ENCODE results near the gene GATD1. TPM values are rescaled to one million over a fixed set of nuclear protein-coding genes. Genes with fewer than 3 reads are reported as not detected.
"Not testable (repeated sequence)": the region's sequence is repeated elsewhere in the genome, so short reads cannot be mapped to it uniquely, and the experiment has no call there.

GATD1 gene
- total RNA-seq, 1 donor from 2014 or later, result 19.3 TPM

DNA sequence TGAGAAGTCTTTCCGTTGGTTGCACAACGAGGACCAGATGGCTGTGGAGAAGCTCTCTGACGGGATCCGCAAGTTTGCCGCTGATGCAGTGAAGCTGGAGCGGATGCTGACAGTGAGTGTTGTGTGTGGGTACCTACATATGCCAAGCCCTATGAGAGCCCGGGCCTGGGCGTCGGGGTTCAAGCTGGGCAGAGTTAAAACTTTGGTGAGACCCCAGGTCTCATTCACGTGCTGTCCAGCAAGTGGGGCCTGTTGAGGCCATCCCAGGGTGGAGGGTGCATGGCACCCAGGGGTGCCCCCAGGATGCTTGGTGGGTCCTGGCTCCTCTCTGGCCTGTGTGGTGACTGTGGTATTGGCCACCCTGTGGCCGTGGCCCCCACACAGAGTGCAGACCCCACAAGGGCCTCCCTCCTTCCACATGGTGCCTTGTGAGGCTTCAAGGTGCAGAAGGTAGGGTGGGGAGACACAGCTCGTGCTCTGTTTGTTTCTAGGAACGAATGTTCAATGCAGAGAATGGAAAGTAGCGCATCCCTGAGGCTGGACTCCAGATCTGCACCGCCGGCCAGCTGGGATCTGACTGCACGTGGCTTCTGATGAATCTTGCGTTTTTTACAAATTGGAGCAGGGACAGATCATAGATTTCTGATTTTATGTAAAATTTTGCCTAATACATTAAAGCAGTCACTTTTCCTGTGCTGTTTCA is 12.8 kb downstream of the GATD1 start:
- no peak for DNase-seq (ENCODE audit: low read depth in 2 of 2)

DNA sequence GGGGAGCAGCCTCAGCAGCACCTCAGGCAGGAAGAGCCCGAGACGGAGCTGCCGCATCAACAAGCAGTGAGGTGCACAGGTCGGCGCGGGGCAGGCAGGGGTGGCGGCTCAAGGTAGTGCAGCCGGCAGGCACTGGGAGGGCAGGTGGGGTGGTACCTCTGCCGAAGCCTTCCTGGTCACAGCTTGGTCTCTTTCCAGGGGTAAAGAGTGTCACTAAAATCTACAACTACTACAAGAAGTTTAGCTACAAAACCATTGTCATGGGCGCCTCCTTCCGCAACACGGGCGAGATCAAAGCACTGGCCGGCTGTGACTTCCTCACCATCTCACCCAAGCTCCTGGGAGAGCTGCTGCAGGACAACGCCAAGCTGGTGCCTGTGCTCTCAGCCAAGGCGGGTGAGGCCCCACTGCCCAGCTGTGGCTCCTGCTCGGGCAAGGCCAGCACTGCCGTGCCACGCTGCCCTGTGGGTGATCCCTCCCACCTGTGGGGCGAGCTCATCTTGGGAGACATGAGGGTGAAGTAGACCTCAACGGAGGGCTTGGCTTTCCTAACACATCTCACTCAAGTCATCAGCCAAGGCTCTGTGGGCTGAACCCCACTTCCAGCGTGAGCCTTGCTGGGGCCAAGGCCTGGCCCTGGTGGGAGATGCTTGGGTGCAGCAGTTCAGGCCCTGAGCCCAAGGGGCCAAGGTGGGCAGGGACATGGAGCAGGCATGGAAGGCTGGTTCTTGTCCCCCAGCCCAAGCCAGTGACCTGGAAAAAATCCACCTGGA is 13.6 kb downstream of the GATD1 start:
- DNase-seq (ENCODE audit: low read depth in 2 of 2), result no peak

DNA sequence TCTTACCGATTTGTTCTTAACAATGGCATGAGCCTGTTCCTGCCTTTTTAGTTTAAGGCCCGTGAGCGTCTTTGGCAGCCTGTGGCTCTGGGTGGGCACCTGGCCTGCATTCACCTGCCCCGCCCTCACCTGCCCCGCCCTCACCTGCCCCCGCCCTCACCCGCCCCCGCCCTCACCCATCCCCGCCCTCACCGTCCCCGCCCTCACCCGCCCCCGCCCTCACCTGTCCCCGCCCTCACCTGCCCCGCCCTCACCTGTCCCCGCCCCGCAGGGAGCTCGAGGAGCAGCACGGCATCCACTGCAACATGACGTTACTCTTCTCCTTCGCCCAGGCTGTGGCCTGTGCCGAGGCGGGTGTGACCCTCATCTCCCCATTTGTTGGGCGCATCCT is 14.2 kb downstream of the GATD1 start:
- no peak for DNase-seq (ENCODE audit: low read depth in 2 of 2)

DNA sequence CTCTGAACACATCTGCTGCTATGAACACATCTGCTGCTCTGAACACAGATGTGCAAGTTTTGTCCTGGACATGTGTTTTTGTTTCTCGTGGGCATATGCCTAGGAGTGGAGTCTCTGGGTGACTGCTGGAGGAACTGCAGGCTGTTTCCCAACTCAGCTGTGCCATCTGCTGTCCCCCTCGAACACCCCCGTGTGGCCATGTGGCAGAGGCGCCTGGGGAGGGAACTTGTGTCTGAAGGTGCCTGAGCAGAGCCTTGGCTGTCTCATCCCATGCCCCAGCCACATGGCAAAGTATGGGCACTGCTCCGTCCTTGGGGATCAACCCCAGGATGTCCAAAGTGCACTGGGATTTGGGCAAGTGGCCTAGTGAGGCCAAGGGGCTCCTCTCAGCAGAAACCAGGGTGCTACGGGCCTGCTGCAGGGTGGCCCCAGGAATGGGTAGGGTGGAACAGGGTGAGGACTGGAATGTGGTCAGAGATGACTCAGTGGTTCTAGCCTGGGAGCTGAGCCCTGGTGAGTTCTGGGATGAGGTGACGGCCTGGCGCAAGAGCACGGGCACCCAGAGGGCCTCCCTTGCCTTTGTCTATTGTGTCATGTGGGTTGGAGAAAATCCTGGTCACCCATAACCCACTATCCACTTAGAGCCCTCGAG is 14.7 kb downstream of the GATD1 start:
- DNase-seq (ENCODE audit: low read depth in 2 of 2), result no peak

DNA sequence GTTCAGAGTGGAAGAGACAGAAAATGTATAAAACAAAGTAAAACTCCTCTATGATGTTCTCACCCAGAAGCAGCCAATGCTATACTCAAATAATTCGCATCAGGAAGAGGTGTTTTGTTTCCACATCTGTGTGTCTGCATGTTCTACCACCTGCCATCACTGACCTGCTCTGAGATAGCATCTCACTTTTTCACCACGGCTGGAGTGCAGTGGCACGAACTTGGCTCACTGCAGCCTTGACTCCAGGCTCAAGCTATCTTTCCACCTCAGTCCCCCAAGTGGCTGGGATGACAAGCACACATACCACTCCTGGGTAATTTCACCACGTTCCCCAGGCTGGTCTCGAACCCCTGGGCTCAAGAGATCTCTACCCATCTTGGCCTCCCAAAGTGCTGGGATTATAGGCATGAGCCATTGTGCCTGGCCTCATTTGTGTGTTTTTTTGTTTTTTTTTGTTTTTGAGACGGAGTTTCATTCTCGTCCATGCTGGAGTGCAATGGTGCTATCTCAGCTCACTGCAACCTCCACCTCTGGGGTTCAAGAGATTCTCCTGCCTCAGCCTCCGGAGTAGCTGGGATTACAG is 15.7 kb downstream of the GATD1 start:
- DNase-seq (ENCODE audit: low read depth in 2 of 2), result no peak

DNA sequence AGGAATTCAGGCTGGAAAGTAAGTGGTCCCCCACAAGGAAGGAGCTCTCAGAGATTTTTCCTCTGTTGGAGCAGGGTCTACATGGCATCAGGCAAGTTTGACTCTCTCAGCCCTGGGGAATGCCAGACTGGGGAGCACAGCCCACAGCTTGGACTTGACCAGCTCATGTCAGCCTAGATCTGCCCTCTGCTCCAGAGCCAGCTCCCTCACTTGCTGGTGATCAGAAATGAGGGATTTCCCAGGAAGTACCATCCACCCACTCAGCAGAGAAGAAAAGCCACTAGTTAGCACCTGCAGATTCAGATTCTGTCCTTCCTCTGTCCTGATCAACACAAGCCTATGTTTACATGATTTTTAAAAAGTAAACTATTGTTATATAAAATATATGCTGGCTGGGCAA is 17.1 kb downstream of the GATD1 start:
- DNase-seq (ENCODE audit: low read depth in 2 of 2), result no peak

DNA sequence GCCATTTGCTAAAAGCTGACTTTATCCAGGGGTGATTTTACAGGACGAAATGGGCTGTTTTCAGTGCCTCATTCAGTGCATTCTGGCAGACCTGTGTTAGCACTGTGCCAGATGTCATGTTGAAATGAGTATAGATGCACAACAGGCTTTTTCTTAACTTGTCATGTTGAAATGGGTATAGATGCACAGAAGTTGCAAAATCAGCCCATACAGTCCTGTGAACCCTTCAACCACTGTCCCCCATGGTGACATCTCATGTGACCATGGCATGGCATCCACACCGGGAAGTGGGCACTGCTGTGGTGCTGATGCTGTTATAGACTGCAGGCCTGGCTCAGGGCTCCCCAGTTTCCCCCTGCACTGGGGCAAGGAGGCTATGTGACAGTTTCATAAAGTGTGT is 27.6 kb downstream of the GATD1 start:
- no peak for DNase-seq (ENCODE audit: low read depth in 2 of 2)

DNA sequence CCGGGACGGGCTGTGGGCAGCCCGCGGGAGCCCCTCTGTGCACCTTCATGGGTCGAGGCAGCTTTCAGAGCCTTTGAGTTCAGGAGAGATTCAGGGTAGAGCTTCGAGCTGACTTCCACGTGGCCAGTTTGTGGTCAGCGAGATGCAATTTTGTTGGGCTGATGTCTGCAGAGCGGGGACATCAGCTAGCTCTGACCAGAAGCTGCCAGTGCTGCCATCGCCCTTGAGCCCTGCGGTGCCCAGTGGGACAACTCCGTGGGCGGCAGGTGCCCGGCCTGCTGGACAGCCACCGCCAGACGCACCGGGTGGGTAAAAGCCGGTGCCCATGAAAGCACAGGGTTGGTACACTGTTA is 29.3 kb downstream of the GATD1 start:
- DNase-seq (ENCODE audit: low read depth in 2 of 2), result peak in 1 of 2 donors; percentile 33

DNA sequence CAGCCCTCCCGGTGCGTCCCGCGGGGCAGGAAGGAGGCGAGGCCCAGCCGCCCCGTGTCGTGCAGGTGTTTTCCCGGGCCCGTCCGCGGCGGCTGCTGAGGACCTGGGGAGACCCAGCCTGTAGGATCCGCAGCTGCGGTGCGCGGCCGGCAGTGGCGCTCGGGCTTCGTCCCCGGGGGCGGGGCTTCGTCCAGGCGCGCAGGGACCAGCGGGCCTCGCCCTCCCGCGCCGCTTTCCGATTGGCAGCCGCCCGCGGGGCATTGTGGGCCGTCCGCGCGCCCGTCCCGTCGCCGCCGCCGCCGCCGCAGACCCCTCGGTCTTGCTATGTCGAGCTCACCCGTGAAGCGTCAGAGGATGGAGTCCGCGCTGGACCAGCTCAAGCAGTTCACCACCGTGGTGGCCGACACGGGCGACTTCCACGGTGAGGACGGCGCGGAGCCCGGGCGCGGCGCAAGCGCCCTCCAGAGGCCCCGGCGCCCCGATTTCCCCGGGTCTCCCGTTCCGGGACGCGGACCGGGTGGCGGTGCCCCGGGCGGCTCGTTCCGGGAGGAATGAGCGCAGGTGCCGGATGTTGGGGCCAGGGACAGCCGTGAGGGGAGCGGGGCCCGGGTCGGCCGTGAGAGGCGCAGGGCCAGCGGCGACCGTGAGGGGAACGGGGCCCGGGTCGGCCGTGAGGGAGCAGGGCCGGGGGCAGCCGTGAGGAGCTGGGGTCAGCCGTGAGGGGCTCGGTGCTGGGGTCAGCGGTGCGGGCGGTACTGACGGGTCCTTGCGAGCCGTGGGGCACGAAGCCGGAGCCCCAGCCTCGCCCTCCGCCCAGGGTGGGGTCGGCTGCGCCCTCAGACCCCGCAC is 29.9 kb downstream of the GATD1 start, which contains the start of gene TALDO1:
TALDO1 (plus strand) TSS at position 307 of the 849 bp plus-strand sequence; CDS start at position 325, 18 bp downstream.
- DNase-seq (ENCODE audit: low read depth in 2 of 2), result peak; percentile 58 to 89

DNA sequence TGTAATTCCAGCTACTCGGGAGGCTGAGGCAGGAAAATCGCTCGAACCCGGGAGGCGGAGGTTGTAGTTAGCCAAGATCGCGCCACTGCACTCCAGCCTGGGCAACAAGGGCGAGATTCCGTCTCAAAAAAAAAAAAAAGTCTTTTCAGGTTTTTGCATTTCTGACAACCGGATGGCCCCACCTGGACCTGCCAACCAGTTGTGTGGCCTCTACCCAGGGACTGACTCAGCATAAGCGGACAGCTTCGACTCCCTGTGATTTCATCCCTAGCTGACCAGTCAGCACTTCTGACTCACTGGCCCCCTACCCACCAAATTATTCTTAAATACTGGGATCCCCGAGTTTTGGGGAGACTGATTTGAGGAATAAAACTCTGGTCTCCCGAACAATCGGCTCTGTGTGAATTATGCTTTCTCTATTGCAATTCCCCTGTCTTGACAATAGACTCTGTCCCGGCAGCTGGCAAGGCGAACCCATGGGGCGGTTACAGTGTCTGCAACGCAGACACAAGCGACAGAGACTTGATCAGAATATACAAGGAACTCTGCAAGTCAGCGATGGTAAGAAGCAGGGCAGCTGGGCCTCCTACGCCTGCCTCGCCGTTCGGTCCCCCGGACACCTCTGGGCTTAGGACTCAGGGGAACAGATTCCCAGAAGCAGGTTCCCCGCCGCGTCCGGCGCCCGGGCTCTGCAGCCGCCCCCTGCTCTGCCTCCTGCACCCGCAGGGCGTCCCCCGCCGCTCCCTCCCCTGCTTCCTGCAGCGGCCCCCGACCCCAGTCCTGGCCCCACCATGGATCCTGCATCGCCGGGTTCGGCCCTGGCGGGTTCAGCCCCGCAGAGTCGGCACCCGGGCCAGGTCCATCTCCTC is 30.8 kb downstream of the GATD1 start:
- no peak for DNase-seq (ENCODE audit: low read depth in 2 of 2)

DNA sequence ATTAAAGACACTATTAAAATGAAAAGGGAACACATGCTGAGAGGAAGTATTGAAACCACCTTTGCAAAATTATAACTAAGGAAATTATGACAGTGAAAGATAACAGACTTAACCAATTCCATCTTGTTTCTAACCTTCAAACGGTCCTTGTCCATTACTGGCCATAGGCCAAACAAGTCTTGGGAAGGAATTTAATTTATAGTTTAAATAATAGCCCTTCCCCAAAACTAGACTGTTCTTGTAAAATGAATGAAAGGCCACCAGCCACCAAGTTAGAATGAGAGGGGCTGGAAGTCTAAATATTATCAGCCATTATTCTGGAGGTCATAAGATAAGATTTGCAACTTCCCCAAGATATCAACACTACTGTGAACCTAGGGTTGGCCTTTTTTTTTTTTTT is 31.9 kb downstream of the GATD1 start:
- no peak for DNase-seq (ENCODE audit: low read depth in 2 of 2)

DNA sequence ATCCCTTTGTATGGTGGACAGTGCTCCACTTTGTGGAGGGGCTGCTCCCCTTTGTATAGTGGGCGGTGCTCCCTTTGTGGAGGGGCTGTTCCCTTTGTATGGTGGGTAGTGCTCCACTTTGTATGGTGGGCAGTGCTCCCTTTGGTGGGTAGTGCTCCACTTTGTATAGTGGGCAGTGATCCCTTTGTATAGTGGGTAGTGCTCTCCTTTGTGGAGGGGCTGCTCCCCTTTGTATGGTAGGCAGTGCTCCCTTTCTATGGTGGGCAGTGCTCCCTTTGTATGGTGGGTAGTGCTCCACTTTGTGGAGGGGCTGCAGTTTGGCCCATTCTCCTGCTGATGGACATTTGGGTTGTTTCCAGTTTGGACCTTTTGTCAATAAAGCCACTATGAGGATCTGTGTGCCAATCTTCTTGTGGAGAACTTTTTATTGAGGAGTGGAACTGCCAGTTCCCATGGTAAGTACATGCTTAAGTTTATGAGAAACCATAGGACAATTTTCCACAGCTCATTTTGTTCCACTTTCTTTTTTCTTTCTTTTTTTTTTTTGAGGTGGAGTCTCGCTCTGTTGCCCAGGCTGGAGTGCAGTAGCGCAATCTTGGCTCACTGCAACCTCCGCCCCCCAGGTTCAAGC is 34.6 kb downstream of the GATD1 start:
- DNase-seq (ENCODE audit: low read depth in 2 of 2), result no peak

DNA sequence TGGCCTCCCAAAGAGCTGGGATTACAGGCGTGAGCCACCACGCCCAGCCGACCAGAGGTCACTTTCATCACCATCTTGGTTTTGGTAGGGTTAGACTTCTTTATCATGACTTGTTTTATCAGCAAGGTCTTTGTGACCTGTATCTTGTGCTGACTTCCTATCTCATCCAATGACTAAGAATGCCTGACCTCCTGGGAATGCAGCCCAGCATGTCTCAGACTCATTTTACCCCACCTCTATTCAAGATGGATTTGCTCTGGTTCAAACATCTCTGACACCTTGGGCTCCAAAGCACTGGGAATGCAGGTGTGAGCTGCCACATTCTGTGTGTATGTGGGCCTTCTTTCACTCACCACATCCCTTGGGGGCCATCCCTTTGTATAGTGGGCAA is 35.1 kb downstream of the GATD1 start:
- DNase-seq (ENCODE audit: low read depth in 2 of 2), result no peak

DNA sequence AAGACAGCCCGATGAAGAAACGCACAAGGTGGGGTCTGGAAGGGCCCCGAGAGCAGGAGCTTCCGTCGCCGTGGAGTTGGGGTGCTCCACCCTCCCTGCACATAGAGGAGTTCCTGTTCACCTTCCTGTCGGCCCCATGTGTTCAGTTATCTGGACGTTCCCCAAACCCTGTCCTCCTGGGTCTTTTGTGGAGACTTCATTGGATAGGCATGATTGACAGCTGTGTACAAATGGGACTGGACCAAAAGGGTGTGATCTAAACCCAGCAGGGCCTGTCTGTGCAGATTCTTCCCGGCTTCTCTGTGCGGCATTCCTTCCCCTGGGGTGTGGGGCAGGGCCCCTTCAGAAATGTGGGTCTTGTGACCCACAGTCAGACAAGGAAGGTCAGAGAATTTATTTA is 39.4 kb downstream of the GATD1 start:
- DNase-seq (ENCODE audit: low read depth in 2 of 2), result not testable (repeated sequence)

DNA sequence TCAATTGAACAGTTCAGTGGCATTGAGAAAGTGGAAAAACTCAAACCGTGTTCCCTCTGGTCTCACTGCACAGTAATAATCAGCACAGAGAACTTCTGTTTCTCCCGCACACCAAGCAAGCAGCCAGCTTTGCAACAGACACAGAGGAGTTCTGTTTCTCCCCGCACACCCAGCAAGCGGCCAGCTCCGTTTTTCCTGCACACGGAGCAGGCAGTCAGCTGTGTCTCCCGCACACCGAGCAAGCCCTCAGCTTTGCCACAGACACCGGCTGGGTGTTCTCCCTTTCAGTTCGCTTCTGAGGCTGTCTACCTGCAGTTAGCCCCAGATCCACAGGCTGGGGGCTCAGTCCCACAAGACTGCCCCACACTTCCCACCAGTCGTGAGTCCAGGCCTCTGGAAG is 39.9 kb downstream of the GATD1 start:
- no peak for DNase-seq (ENCODE audit: low read depth in 2 of 2)

DNA sequence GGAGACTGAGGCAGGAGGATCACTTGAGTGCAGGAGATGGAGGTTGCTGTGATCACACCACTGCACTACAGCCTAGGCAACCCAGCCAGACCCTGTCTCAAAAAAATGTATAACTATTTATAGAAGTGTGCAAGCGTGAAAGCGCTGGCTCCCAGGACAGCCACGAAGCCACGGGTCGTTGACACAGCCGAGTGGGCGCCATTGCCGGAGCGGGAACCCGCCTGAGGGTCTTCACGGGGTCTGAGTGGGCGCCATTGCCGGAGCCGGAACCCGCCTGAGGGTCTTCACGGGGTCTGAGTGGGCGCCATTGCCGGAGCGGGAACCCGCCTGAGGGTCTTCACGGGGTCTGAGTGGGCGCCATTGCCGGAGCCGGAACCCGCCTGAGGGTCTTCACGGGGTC is 42.7 kb downstream of the GATD1 start:
- not testable (repeated sequence) for DNase-seq (ENCODE audit: low read depth in 2 of 2)

DNA sequence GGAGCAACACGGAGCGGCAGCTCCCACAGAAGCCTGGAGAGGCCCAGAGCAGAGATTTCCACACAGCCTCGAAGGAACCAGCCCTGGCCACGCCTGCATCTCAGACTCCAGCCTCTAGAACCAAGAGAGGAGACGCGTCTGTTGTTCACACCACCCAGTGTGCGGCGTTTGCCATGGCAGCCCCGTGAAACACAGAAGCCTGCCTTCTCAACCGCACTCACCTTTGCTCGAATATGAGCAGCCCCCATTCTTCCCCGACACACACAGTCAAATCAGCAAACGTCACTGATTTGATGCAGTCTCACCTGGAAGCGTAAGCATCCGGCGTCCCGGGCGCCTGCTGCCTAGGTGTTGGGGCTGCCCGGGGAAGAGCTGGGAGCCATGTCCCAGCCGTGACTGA is 44.2 kb downstream of the GATD1 start:
- DNase-seq (ENCODE audit: low read depth in 2 of 2), result no peak

DNA sequence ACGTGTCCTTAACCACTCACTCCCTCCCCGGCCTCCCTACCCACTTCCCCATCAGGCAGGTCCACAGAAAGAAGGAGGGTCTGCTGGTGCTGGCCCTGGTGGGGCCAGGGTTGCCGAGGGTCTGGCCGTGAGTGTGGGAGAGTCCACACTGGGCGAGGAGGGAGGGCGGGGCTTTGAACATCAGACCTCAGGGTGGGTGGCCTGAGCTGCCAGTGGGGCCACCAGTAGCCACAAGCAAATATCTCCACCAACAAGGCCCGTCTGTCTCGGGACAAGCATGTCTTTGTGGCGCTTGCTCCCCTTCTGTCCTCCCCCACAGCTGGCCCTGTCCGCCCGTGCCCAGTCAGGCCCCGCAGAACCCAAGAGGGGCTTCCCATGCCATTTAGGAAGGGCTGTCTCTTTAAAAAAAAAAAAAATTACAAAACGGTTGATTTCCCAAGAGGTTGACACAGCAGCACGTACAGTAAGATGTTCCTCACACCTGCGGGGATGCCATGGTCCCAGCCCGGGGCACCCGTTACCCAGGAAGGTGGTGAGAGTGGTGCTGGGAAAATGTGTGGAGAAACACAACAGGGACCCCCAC is 47.7 kb downstream of the GATD1 start:
- no peak for DNase-seq (ENCODE audit: low read depth in 2 of 2)

DNA sequence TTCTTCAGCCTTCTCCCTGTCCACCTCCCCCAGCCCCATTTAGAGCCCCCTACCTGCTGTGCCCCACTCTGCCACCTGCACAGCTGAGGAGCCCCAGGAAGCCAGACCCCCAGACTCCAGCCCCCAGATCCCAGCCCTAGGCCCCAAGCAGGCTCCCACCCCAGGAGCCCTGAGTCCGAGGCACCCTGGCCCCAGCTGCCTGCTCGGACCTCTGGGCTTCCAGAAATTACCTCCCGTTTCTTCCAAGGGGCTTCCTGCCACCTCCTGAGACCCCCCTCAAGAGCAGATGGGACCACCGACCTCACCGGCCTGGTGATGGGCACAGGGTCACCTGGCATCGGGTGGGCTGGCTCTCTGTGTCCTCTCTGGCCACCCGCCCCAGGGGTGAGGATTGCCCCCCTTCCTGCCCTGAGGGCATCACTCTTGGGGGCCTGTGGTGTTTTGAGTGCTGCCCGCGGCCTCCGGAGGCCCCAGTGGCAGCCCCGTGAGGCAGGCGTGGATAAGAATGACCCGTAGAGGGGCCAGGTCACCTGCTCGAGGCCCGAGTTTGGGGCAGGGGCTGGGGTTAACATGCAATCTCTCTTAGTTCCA is 48.3 kb downstream of the GATD1 start:
- DNase-seq (ENCODE audit: low read depth in 2 of 2), result no peak
